Brain microvascular endothelial cell (primary cell): Measurements from ENCODE around the gene LOXL1.

Experiments used
- DNase-seq: peaks from one replicate; pipeline ENCODE4 v3.0.0-alpha.2; 2020
- H3K27ac ChIP-seq: fragments of 250-450 bp; sonication (Bioruptor Pico); 2 replicates; pipeline ENCODE4 v1.5.1; 2020; ENCODE audit warnings: mild to moderate bottlenecking, moderate library complexity
- H3K27me3 ChIP-seq: fragments of 250-450 bp; sonication (Bioruptor Pico); replicated peaks from 2 replicates; pipeline ENCODE4 v1.5.1; 2020; ENCODE audit warnings: mild to moderate bottlenecking
- H3K36me3 ChIP-seq: fragments of 250-450 bp; sonication (Bioruptor Pico); replicated peaks from 2 replicates; pipeline ENCODE4 v1.5.1; 2020; ENCODE audit warnings: mild to moderate bottlenecking
- H3K4me3 ChIP-seq: 2 replicates; pipeline ENCODE4 v1.5.1; 2011; ENCODE audit warnings: low read depth, mild to moderate bottlenecking, control low read depth, low read length, moderate library complexity
- in situ Hi-C: cut with HindIII; loops from 2 replicates; pipeline ENCODE4 v1.10.0; 2017; ENCODE audit warnings: low sequenced_read_pairs, low pct_ligation_motif_present
- TF ChIP-seq, protein P1 (sequence below): IDR thresholded peaks from 2 replicates; pipeline ENCODE4 v1.5.1; 2011; ENCODE audit warnings: low read depth, mild to moderate bottlenecking, moderate library complexity, low read length, control low read depth, inconsistent platforms; ENCODE audit errors: missing control alignments

LOXL1 gene

DNA sequence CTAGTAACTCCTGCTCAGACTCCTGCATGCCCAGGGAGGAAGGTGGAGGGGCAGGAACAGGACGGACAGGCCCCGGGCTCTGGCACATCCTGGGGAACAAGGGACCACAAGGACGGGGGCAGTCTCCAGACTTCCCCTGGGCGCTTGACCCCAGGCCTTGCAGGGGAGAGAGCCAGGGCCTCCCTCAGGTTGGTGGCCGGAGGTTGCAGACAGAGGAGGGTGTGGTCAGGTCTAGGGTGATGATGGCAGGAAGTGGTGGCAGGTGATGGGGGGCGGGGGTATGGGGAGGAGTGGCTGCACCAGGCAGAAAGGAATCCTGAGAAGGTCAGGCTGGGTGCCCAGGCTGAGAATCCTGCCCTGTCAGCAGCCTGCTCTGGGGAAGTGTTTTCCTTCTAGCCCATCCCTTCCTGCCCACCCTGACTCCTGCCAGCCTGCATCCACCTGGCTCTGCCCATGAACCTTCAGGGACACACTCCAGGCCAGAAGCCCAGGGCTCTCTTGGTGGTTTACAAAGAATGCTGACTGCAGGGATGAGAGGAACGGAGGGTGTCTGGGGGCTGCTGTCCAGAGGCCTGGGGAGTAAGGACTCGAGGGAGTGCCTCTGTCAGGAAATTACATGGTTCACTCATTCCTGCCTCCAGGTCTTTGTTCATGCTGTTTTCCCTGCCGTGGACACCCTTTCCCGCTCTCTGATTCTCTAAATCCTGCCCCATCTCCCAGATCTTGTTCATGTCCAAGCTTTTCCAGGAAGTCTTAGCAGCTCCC is 15.8 kb downstream of the LOXL1 start:
- TF ChIP-seq, protein P1, sequence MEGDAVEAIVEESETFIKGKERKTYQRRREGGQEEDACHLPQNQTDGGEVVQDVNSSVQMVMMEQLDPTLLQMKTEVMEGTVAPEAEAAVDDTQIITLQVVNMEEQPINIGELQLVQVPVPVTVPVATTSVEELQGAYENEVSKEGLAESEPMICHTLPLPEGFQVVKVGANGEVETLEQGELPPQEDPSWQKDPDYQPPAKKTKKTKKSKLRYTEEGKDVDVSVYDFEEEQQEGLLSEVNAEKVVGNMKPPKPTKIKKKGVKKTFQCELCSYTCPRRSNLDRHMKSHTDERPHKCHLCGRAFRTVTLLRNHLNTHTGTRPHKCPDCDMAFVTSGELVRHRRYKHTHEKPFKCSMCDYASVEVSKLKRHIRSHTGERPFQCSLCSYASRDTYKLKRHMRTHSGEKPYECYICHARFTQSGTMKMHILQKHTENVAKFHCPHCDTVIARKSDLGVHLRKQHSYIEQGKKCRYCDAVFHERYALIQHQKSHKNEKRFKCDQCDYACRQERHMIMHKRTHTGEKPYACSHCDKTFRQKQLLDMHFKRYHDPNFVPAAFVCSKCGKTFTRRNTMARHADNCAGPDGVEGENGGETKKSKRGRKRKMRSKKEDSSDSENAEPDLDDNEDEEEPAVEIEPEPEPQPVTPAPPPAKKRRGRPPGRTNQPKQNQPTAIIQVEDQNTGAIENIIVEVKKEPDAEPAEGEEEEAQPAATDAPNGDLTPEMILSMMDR = no peak
- Histone ChIP-seq H3K36me3 (peaks cover 9% of the 10 kb centered on the region), H3K27me3 (no peaks in the 10 kb centered on the region), H3K27ac (no peak overlapping the region), H3K4me3 (no peak overlapping the region)
- DNase-seq = no peak
- in situ Hi-C loops = no loop called here

DNA sequence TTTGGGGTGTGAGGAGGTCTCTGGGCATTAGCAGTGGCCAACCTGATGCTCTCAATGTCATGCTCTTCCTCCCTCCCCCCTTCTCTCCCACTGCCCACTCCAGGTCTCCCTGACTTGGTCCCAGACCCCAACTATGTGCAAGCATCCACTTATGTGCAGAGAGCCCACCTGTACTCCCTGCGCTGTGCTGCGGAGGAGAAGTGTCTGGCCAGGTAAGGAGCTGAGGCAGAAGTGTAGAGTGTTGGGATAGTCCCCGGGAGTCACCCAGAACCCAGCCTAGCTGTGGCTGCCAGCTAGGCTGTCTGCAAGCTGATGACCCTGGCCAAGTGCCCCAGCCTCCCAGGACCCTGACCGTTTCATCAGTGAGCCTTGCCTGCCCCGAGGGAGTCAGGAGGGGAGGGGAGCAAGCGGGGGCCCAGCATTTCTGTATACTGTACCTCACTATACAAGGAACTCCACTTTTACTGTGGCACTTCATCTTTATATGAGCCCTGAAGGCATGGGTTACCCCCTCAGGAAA is 16.5 kb downstream of the LOXL1 start:
- H3K4me3 ChIP-seq = no peak overlapping the region
- H3K27ac ChIP-seq = no peak overlapping the region
- TF ChIP-seq, protein P1 = no peak
- in situ Hi-C loops = no loop called here
- DNase-seq = no peak
- peaks cover 12% of the 10 kb centered on the region for H3K36me3 ChIP-seq
- H3K27me3 ChIP-seq = no peaks in the 10 kb centered on the region

DNA sequence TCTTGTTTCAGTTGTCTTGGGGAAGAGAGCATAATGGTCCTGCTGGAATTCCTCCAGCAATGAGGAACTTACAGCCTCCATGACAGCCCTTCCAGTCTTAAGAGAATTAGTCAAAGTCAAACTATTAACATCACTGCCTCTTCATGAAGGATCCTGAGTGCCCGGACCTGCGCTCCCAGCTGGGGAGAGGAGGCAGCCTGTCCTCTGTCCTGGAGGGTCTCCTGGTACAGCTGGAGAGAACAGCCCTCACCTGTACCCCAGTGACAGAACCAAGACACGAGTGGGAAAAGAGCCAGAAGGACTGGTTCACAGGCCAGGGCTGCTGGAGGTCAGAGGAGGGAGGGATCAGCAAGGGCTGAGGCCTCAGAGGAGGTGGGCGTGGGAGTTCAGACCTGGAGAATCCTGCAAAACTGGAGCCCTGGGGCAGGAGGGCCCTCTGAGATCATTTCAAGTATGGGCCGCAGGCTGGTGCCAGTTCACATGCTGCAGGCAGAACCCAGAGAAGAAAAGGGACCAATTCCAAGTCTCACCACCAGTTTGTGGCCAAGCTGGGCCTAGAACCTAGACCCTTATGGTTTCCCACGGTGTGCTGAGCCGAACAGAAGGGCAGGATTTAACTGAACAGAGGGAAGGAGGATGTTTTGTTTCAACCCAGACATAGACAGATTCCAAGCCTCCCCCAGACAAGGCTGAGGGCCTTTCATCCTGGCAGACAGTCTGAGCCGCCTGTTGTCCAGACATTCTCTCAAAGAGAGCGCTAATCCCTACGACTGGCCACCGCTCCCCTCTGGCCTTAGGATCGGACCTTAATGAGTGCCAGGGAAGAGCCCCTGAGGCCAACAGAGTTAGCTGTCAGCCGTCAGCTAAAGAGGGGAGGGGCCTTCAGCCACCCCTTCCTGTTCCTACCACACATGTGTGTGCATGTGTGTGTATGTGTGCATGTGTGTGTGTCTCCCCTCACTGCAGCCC is 18.2 kb downstream of the LOXL1 start:
- TF ChIP-seq, protein P1 = no peak
- H3K27ac ChIP-seq = no peak overlapping the region
- H3K36me3 ChIP-seq = peaks cover 24% of the 10 kb centered on the region
- in situ Hi-C loops = no loop called here
- H3K27me3 ChIP-seq = no peaks in the 10 kb centered on the region
- DNase-seq = no peak
- H3K4me3 ChIP-seq = no peak overlapping the region

DNA sequence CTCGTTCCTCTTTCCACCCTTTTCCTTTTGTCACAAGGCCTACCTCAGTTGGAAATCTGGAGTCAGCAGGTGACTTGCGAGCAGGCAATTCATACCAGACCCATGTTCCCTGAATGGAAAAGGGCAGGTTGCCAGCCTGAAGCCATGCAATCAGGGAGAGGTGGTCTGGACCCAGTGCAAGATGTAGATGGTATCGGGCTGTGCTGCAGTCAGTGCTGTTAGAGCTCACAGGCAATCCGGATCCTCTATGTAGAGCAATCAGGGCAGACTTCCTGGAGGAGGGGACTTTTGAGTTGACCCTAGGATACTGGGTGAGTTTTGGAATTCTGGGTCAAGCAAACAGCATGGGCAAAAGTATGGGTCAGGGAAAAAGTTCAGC is 18.9 kb downstream of the LOXL1 start:
- H3K27ac ChIP-seq = no peak overlapping the region

DNA sequence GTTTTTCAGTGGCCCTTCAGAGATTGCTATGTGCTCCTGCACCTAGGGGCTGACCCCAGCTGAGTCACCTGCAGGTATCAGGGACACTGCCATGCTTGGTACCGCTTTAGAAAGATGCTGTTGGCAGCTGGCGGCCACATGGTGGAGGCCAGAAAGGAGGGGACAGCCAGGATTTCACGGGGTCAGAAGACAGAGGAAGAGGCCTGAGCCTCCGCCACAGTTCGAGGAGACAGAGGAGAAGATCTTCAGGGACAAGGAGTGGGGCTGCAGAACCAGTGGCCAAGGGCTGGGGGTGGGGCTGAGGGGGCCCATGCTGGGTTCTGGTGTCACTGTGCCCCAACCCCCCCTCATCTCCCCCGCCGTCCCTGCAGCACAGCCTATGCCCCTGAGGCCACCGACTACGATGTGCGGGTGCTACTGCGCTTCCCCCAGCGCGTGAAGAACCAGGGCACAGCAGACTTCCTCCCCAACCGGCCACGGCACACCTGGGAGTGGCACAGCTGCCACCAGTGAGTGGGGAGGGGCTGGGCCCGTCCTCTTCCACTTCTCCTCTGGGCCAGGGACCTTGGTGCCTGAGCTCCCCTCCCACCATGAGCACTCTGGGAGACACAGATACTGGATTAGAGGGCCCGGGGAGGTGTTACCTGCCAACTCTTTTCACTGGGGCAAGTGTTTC is 19.9 kb downstream of the LOXL1 start:
- in situ Hi-C loops = no loop called here
- TF ChIP-seq, protein P1 = no peak
- no peak for DNase-seq
- Histone ChIP-seq H3K4me3 (no peak overlapping the region), H3K27ac (no peak overlapping the region), H3K27me3 (no peaks in the 10 kb centered on the region), H3K36me3 (peaks cover 30% of the 10 kb centered on the region)

More for the DNA sequence above, 18.9 kb downstream of the LOXL1 start:
- Histone ChIP-seq H3K36me3 (peaks cover 30% of the 10 kb centered on the region), H3K4me3 (no peak overlapping the region), H3K27me3 (no peaks in the 10 kb centered on the region)
- TF ChIP-seq, protein P1 = no peak
- DNase-seq = no peak
- in situ Hi-C loops = no loop called here
